Fibroblast of lung (primary cell): ENCODE data around the gene MYBBP1A. TPM values are rescaled to one million over a fixed set of nuclear protein-coding genes. Genes with fewer than 3 reads are reported as not detected.
A peak's percentile ranks its signal among the peaks of the same experiment; 100 is the strongest.

Source experiments
- DNase-seq, 2 donors: peaks; one replicate each; pipeline versions ENCODE4 v3.0.0 to v3.0.0-alpha.2; 2010; ENCODE audit warnings: low read depth in 2 of 2
- H2AFZ ChIP-seq: 2 replicates; pipeline ENCODE4 v1.5.1; 2012; ENCODE audit warnings: low read length, control low read depth, inconsistent platforms
- H3K27ac ChIP-seq: 2 replicates; pipeline ENCODE4 v1.5.1; 2011; ENCODE audit warnings: low read length, control low read depth; ENCODE audit not compliant: insufficient read depth
- H3K27me3 ChIP-seq: 2 replicates; pipeline ENCODE4 v1.5.1; 2011; ENCODE audit warnings: mild to moderate bottlenecking, low read length; ENCODE audit not compliant: control insufficient read depth, insufficient read depth
- H3K36me3 ChIP-seq: 2 replicates; pipeline ENCODE4 v1.5.1; 2011; ENCODE audit warnings: low read length; ENCODE audit not compliant: control insufficient read depth, insufficient read depth
- H3K4me1 ChIP-seq: 2 replicates; pipeline ENCODE4 v1.5.1; 2011; ENCODE audit warnings: low read length; ENCODE audit not compliant: control insufficient read depth, insufficient read depth; ENCODE audit errors: extremely low read depth
- H3K4me2 ChIP-seq: 2 replicates; pipeline ENCODE4 v1.5.1; 2011; ENCODE audit warnings: low read length, control low read depth; ENCODE audit not compliant: insufficient read depth; ENCODE audit errors: extremely low read depth
- H3K4me3 ChIP-seq, 4 experiments: fragments of 200-600 bp in 1 of 4; sonication (generic) in 1 of 4; replicated peaks in 1 of 4; 2 replicates each; pipeline ENCODE4 v1.5.1; 2011 to 2016; ENCODE audit warnings: low read length in 4 of 4, low read depth in 3 of 4, mild to moderate bottlenecking in 3 of 4, control low read depth in 2 of 4, inconsistent platforms in 1 of 4, mixed read lengths in 1 of 4; ENCODE audit not compliant: insufficient read depth in 1 of 4; ENCODE audit errors: control extremely low read depth in 1 of 4
- H3K79me2 ChIP-seq: 2 replicates; pipeline ENCODE4 v1.5.1; 2012; ENCODE audit warnings: mild to moderate bottlenecking, low read length, inconsistent platforms; ENCODE audit not compliant: control insufficient read depth, insufficient read depth
- H3K9ac ChIP-seq: 2 replicates; pipeline ENCODE4 v1.5.1; 2011; ENCODE audit warnings: mild to moderate bottlenecking, low read length, control low read depth; ENCODE audit not compliant: insufficient read depth
- H3K9me3 ChIP-seq: 2 replicates; pipeline ENCODE4 v1.5.1; 2012; ENCODE audit warnings: low read depth, low read length; ENCODE audit not compliant: control insufficient read depth, insufficient read depth
- H4K20me1 ChIP-seq: 2 replicates; pipeline ENCODE4 v1.5.1; 2011; ENCODE audit warnings: low read length; ENCODE audit not compliant: control insufficient read depth, insufficient read depth; ENCODE audit errors: extremely low read depth
- EZH2 ChIP-seq: IDR thresholded peaks from 2 replicates; pipeline ENCODE4 v1.5.1; 2012; ENCODE audit warnings: low read length, control low read depth, mild to moderate bottlenecking; ENCODE audit errors: missing control alignments
- polyA plus RNA-seq, 2 donors: library from polyadenylated mRNA; depleted of rRNA in 1 of 2; stranded (reverse) in 1 of 2; unstranded in 1 of 2; fragments of >200 nt; gene quantifications; 2 replicates each; pipeline ENCODE4 v1.2.1, GENCODE V29; 2011 to 2012; ENCODE audit warnings: missing spikeins in 1 of 2
- total RNA-seq: library from RNA; depleted of rRNA; stranded (reverse); fragments of >200 nt; gene quantifications from 2 replicates; pipeline ENCODE4 v1.2.1, GENCODE V29; 2014
- TF ChIP-seq, protein P1 (sequence below), 2 donors: IDR thresholded peaks in 1 of 2; conservative IDR thresholded peaks in 1 of 2; 1 replicate in 1 of 2; 2 replicates in 1 of 2; pipeline ENCODE4 v1.5.1; 2011 to 2012; ENCODE audit warnings: low read length in 2 of 2, control low read depth in 1 of 2, inconsistent platforms in 1 of 2, low read depth in 1 of 2, mild to moderate bottlenecking in 1 of 2

The MYBBP1A gene
- total and polyA plus RNA-seq, 2 donors (not counting 1 experiment from before 2014, with no cell fraction given), result 14.1 to 28.6 TPM

DNA sequence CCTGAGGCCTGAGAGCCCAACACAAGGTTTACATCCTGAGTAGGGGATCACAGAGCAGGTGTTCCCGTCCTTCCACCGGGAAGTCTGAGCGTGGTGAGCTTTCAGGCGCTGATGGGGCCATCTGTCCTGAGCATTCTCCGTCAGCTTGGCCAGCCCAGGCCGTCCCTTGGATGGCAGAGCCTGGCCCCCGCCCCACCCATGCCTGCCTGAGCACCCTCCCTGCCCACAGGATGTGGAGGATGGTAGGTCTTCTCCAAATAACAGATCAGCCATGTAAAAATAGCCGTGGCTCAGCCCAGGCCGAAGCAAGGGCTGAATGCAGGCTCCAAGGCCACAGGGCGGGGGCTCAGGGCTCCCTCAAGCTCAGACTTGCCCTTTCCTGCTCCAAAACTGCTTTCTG, 36.3 kb downstream of the MYBBP1A start:
- no peaks in the 10 kb centered on the region for H3K9me3 ChIP-seq
- H2AFZ ChIP-seq, result no peak overlapping the region
- no peak overlapping the region for H3K27ac ChIP-seq
- H3K9ac ChIP-seq, result no peak overlapping the region
- H4K20me1 ChIP-seq, result no peaks in the 10 kb centered on the region
- TF ChIP-seq, protein P1, sequence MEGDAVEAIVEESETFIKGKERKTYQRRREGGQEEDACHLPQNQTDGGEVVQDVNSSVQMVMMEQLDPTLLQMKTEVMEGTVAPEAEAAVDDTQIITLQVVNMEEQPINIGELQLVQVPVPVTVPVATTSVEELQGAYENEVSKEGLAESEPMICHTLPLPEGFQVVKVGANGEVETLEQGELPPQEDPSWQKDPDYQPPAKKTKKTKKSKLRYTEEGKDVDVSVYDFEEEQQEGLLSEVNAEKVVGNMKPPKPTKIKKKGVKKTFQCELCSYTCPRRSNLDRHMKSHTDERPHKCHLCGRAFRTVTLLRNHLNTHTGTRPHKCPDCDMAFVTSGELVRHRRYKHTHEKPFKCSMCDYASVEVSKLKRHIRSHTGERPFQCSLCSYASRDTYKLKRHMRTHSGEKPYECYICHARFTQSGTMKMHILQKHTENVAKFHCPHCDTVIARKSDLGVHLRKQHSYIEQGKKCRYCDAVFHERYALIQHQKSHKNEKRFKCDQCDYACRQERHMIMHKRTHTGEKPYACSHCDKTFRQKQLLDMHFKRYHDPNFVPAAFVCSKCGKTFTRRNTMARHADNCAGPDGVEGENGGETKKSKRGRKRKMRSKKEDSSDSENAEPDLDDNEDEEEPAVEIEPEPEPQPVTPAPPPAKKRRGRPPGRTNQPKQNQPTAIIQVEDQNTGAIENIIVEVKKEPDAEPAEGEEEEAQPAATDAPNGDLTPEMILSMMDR (conservative IDR thresholded peaks at IDR 0.05 in 1 of 2, IDR thresholded peaks at IDR 0.05 in 1 of 2; ENCODE audit: low read depth in 1 of 2, low read length in 2 of 2), result no peak
- TF ChIP-seq EZH2, result no peak
- H3K36me3 ChIP-seq, result no peaks in the 10 kb centered on the region
- no peak overlapping the region for H3K4me3 ChIP-seq
- H3K27me3 ChIP-seq, result no peaks in the 10 kb centered on the region
- no peaks in the 10 kb centered on the region for H3K79me2 ChIP-seq
- no peak for DNase-seq
- no peaks in the 10 kb centered on the region for H3K4me1 ChIP-seq
- H3K4me2 ChIP-seq, result no peak overlapping the region

DNA sequence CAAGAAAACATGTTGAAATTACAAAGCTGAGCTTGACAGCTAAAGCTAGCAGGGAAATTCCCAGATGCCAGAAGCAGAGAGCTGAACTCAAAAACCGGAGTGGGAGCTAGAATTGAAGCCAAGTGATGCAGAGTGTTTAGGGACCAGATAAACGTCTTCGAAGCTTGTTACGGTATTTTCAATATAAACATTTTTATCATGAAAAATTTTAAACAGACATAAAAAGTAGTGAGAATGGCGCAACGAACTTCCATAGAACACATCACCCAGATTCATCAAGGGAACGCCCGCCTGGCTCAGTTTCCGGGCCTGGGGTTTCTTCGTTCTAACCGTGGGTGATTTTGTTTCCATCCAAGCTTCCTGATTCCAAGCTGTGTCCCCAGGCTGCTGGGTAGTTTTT, 38.4 kb downstream of the MYBBP1A start:
- Histone ChIP-seq H3K9ac (no peak overlapping the region), H3K4me1 (no peaks in the 10 kb centered on the region), H3K4me3 (no peak overlapping the region), H2AFZ (no peak overlapping the region), H3K27ac (no peak overlapping the region), H3K9me3 (no peaks in the 10 kb centered on the region), H4K20me1 (no peaks in the 10 kb centered on the region), H3K36me3 (no peaks in the 10 kb centered on the region), H3K27me3 (no peaks in the 10 kb centered on the region), H3K79me2 (no peaks in the 10 kb centered on the region), H3K4me2 (peak overlapping the region; percentile 5)
- peak in 1 of 2 donors; percentile 72 for DNase-seq
- TF ChIP-seq, protein P1 (conservative IDR thresholded peaks at IDR 0.05 in 1 of 2, IDR thresholded peaks at IDR 0.05 in 1 of 2; ENCODE audit: low read depth in 1 of 2, low read length in 2 of 2), result no peak
- no peak for TF ChIP-seq EZH2

DNA sequence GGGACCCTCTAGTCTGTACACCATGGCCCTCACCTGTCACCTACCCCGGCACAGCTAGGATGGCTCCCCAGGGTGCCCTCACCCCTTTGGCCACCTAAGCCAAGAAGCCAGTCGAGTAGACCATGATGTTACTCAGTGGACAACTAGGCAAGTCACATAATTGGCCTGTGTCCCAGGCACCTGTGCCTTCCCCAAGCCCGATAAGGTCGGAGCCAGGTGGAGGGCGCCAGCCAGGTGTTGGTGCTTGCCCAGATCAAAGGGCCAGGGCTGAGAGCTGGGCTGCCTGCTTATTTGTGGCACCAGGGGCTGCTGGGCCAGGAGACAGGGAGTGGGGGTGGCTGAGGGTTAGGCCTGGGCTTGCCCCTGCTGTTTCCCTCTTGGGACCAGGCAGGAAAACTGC, 39.7 kb downstream of the MYBBP1A start:
- H2AFZ ChIP-seq, result no peak overlapping the region
- no peak for TF ChIP-seq EZH2
- TF ChIP-seq, protein P1 (conservative IDR thresholded peaks at IDR 0.05 in 1 of 2, IDR thresholded peaks at IDR 0.05 in 1 of 2; ENCODE audit: low read depth in 1 of 2, low read length in 2 of 2), result no peak
- no peak for DNase-seq
- H3K27me3 ChIP-seq, result no peaks in the 10 kb centered on the region
- no peaks in the 10 kb centered on the region for H3K4me1 ChIP-seq
- H4K20me1 ChIP-seq, result no peaks in the 10 kb centered on the region
- no peaks in the 10 kb centered on the region for H3K9me3 ChIP-seq
- H3K9ac ChIP-seq, result no peak overlapping the region
- no peak overlapping the region for H3K4me3 ChIP-seq
- no peak overlapping the region for H3K4me2 ChIP-seq
- no peaks in the 10 kb centered on the region for H3K79me2 ChIP-seq
- no peak overlapping the region for H3K27ac ChIP-seq
- H3K36me3 ChIP-seq, result no peaks in the 10 kb centered on the region
